ENCODE data around the gene DMBT1. TPM values are rescaled to one million over a fixed set of nuclear protein-coding genes. Genes with fewer than 3 reads are reported as not detected.

Gene DMBT1
- total RNA-seq, 2 experiments from 2014 or later, result not detected

- ChIA-PET CTCF (no interaction called here), POLR2A (no interaction called here)
These were observed 16.1 kb upstream of the DMBT1 start for GRCh38 chr10:122544493-122544892.

- POLR2A ChIA-PET, result no interaction called here
- CTCF ChIA-PET, result no interaction called here
These were observed 14.3 kb upstream of the DMBT1 start for GRCh38 chr10:122546242-122546641.

GRCh38 chr10:122548407-122549085 lies 12.0 kb upstream of the DMBT1 start:
- CTCF ChIA-PET, result no interaction called here
- POLR2A ChIA-PET, result no interaction called here

GRCh38 chr10:122549636-122550035 lies 10.9 kb upstream of the DMBT1 start:
- CTCF ChIA-PET, result no interaction called here
- POLR2A ChIA-PET, result no interaction called here

GRCh38 chr10:122550427-122550826 lies 10.1 kb upstream of the DMBT1 start:
- ChIA-PET POLR2A (no interaction called here), CTCF (interaction anchor here (0.8 to 0.9 kb wide), 2 partner anchors 15 to 215 kb away, joined by 3 to 5 read pairs; no protein-coding TSS in a partner anchor)

GRCh38 chr10:122550983-122551382 lies 9.6 kb upstream of the DMBT1 start:
- ChIA-PET CTCF (interaction anchor here (0.8 to 0.9 kb wide), 2 partner anchors 15 to 215 kb away, joined by 3 to 5 read pairs; no protein-coding TSS in a partner anchor), POLR2A (no interaction called here)

GRCh38 chr10:122551450-122551849 lies 9.1 kb upstream of the DMBT1 start:
- POLR2A ChIA-PET, result no interaction called here
- CTCF ChIA-PET, result interaction anchor here (0.9 kb wide), 1 partner anchor 14 kb away, joined by 5 read pairs; no protein-coding TSS in a partner anchor

GRCh38 chr10:122553341-122553740 lies 7.2 kb upstream of the DMBT1 start:
- CTCF ChIA-PET, result interaction anchor here (1.2 to 1.6 kb wide), 2 partner anchors 13 to 28 kb away, joined by 3 to 8 read pairs; no protein-coding TSS in a partner anchor
- POLR2A ChIA-PET, result interaction anchor here (0.5 kb wide), 1 partner anchor 42 kb away, joined by 3 read pairs; no protein-coding TSS in a partner anchor

GRCh38 chr10:122554131-122555036 lies 6.2 kb upstream of the DMBT1 start:
- ChIA-PET CTCF (no interaction called here), POLR2A (interaction anchor here (0.7 kb wide), 1 partner anchor 66 kb away, joined by 3 read pairs; no protein-coding TSS in a partner anchor)

- ChIA-PET CTCF (no interaction called here), POLR2A (no interaction called here)
These were observed 5.1 kb upstream of the DMBT1 start for GRCh38 chr10:122555442-122555841.

GRCh38 chr10:122557516-122557915 lies 3.0 kb upstream of the DMBT1 start:
- ChIA-PET POLR2A (no interaction called here), CTCF (interaction anchor here (2.3 kb wide), 1 partner anchor 8 kb away, joined by 7 read pairs; no protein-coding TSS in a partner anchor)

GRCh38 chr10:122558452-122558851 lies 2.1 kb upstream of the DMBT1 start:
- ChIA-PET CTCF (interaction anchor here (2.3 kb wide), 1 partner anchor 7 kb away, joined by 7 read pairs; no protein-coding TSS in a partner anchor), POLR2A (no interaction called here)

GRCh38 chr10:122559228-122559627 lies 1.3 kb upstream of the DMBT1 start:
- ChIA-PET POLR2A (no interaction called here), CTCF (no interaction called here)

GRCh38 chr10:122561212-122561611 lies 658 bp downstream of the DMBT1 start:
- ChIA-PET CTCF (no interaction called here), POLR2A (no interaction called here)

- ChIA-PET CTCF (no interaction called here), POLR2A (no interaction called here)
These were observed 1.2 kb downstream of the DMBT1 start for GRCh38 chr10:122561792-122562191.

- ChIA-PET CTCF (interaction anchor here (0.6 to 2.4 kb wide), 14 partner anchors 8 to 291 kb away, joined by 3 to 16 read pairs (median 3); partner anchors contain the start of gene PLEKHA1), POLR2A (no interaction called here)
These were observed 4.4 kb downstream of the DMBT1 start for GRCh38 chr10:122564980-122565379.

- ChIA-PET POLR2A (no interaction called here), CTCF (interaction anchor here (0.6 to 2.4 kb wide), 20 partner anchors 9 to 297 kb away, joined by 3 to 16 read pairs (median 3); partner anchors contain the start of gene PLEKHA1)
These were observed 5.2 kb downstream of the DMBT1 start for GRCh38 chr10:122565766-122566206.

- POLR2A ChIA-PET, result no interaction called here
- CTCF ChIA-PET, result interaction anchor here (0.7 to 2.4 kb wide), 8 partner anchors 9 to 298 kb away, joined by 3 to 16 read pairs (median 8); no protein-coding TSS in a partner anchor
These were observed 6.1 kb downstream of the DMBT1 start for GRCh38 chr10:122566632-122567031.

GRCh38 chr10:122567056-122567660 lies 6.6 kb downstream of the DMBT1 start:
- ChIA-PET POLR2A (no interaction called here), CTCF (interaction anchor here (1.4 to 2.1 kb wide), 2 partner anchors 45 to 136 kb away, joined by 4 to 9 read pairs; no protein-coding TSS in a partner anchor)

GRCh38 chr10:122568551-122568950 lies 8.0 kb downstream of the DMBT1 start:
- POLR2A ChIA-PET, result no interaction called here
- CTCF ChIA-PET, result interaction anchor here (1.4 kb wide), 1 partner anchor 135 kb away, joined by 4 read pairs; no protein-coding TSS in a partner anchor

All from activated CD8-positive, alpha-beta memory T cell treated with anti-CD3 and anti-CD28 coated beads for 36 hours (primary cell).